HepG2 (cell line): Measurements from ENCODE around the gene SMIM1. TPM values are rescaled to one million over a fixed set of nuclear protein-coding genes. Genes with fewer than 3 reads are reported as not detected.

Source experiments
- ATF1 ChIP-seq: IDR thresholded peaks from 2 replicates; pipeline ENCODE4 v1.6.1; 2016; ENCODE audit warnings: mild to moderate bottlenecking, control low read depth
- FLYWCH1 ChIP-seq: sonication (generic); formaldehyde crosslinking; IDR thresholded peaks from 2 replicates; pipeline ENCODE4 v1.8.1; 2023; ENCODE audit warnings: mild to moderate bottlenecking, missing genetic modification reagents
- JARID2 ChIP-seq: sonication (generic); formaldehyde crosslinking; IDR thresholded peaks from 2 replicates; pipeline ENCODE4 v1.8.1; 2023; ENCODE audit warnings: missing genetic modification reagents, inconsistent platforms; ENCODE audit not compliant: insufficient replicate concordance
- MAZ ChIP-seq, 2 experiments: sonication (generic) in 1 of 2; formaldehyde crosslinking in 1 of 2; IDR thresholded peaks; 2 replicates each; pipeline versions ENCODE4 v1.5.0 to v1.6.1; 2012 to 2020; ENCODE audit warnings: low read depth in 2 of 2, mild to moderate bottlenecking in 2 of 2, borderline replicate concordance in 1 of 2, improper control_type of control experiment in 1 of 2, low read length in 1 of 2, missing genetic modification reagents in 1 of 2, moderate library complexity in 1 of 2
- MLLT10 ChIP-seq: sonication (generic); formaldehyde crosslinking; IDR thresholded peaks from 2 replicates; pipeline ENCODE4 v1.4.0; 2020; ENCODE audit warnings: missing genetic modification reagents
- NR2F2 ChIP-seq: IDR thresholded peaks from 2 replicates; pipeline ENCODE4 v1.6.1; 2012; ENCODE audit warnings: low read depth, inconsistent platforms, borderline replicate concordance
- RARA ChIP-seq: IDR thresholded peaks from 2 replicates; pipeline ENCODE4 v1.6.1; 2016; ENCODE audit warnings: missing genetic modification reagents, missing compliant biosample characterization
- SNRNP70 ChIP-seq: fragments of 200-400 bp; formaldehyde crosslinking; IDR thresholded peaks from 2 replicates; pipeline ENCODE4 v1.6.1; 2017; ENCODE audit warnings: mild to moderate bottlenecking, low read depth, low read length, moderate library complexity
- SP140L ChIP-seq: sonication (generic); formaldehyde crosslinking; IDR thresholded peaks from 2 replicates; pipeline ENCODE4 v1.4.0; 2020; ENCODE audit warnings: missing genetic modification reagents, borderline replicate concordance
- TAF15 ChIP-seq: fragments of 200-400 bp; formaldehyde crosslinking; IDR thresholded peaks from one replicate; pipeline ENCODE4 v1.6.1; 2018; ENCODE audit warnings: mild to moderate bottlenecking, low read depth, low read length; ENCODE audit not compliant: poor library complexity, severe bottlenecking
- TGIF2 ChIP-seq: IDR thresholded peaks from 2 replicates; pipeline ENCODE4 v1.6.1; 2016; ENCODE audit warnings: control low read depth, missing compliant biosample characterization
- ZFP1 ChIP-seq: IDR thresholded peaks from 2 replicates; pipeline ENCODE4 v1.6.1; 2016
- ZFY ChIP-seq: sonication (generic); formaldehyde crosslinking; IDR thresholded peaks from 2 replicates; pipeline ENCODE4 v1.4.0; 2020; ENCODE audit warnings: missing genetic modification reagents
- ZMYM2 ChIP-seq: sonication (generic); formaldehyde crosslinking; IDR thresholded peaks from 2 replicates; pipeline ENCODE4 v1.8.0; 2022; ENCODE audit warnings: mild to moderate bottlenecking, missing genetic modification reagents
- ZNF121 ChIP-seq: sonication (generic); formaldehyde crosslinking; IDR thresholded peaks from 2 replicates; pipeline ENCODE4 v1.5.0; 2020; ENCODE audit warnings: mild to moderate bottlenecking, missing genetic modification reagents
- ZNF33A ChIP-seq: sonication (generic); formaldehyde crosslinking; IDR thresholded peaks from 2 replicates; pipeline ENCODE4 v1.5.1; 2020; ENCODE audit warnings: missing genetic modification reagents, mild to moderate bottlenecking, moderate library complexity, borderline replicate concordance
- ZNF607 ChIP-seq: sonication (generic); formaldehyde crosslinking; IDR thresholded peaks from 2 replicates; pipeline ENCODE4 v1.5.1; 2020; ENCODE audit warnings: missing genetic modification reagents, mild to moderate bottlenecking, borderline replicate concordance
- polyA plus RNA-seq, 8 experiments: library from polyadenylated mRNA; depleted of rRNA in 3 of 8; stranded (reverse) in 7 of 8; unstranded in 1 of 8; fragments of >200 nt; fragmentation: Illumina TruSeq in 4 of 8; extraction: Trizol in 4 of 8; gene quantifications; 2 replicates each; pipeline versions ENCODE4 v1.2.1 to v1.2.3, GENCODE V29; 2011 to 2016; ENCODE audit warnings: low read depth in 4 of 8, missing spikeins in 1 of 8, mixed read lengths in 1 of 8; ENCODE audit not compliant: insufficient read depth in 1 of 8
- total RNA-seq, 5 experiments: library from RNA; depleted of rRNA; stranded (reverse); fragments of >200 nt; fragmentation: Illumina TruSeq; extraction: Trizol; gene quantifications; 2 replicates each; pipeline ENCODE4 v1.2.3, GENCODE V29; 2016; ENCODE audit warnings: low read depth in 1 of 5
- TF ChIP-seq, protein P1 (sequence below): sonication (generic); formaldehyde crosslinking; IDR thresholded peaks from 2 replicates; pipeline ENCODE4 v1.4.0; 2020; ENCODE audit warnings: missing genetic modification reagents
- TF ChIP-seq, protein P2 (sequence below): sonication (generic); formaldehyde crosslinking; IDR thresholded peaks from 2 replicates; pipeline ENCODE4 v1.4.0; 2020; ENCODE audit warnings: missing genetic modification reagents
- TF ChIP-seq, protein P3 (sequence below): sonication (generic); formaldehyde crosslinking; IDR thresholded peaks from 2 replicates; pipeline ENCODE4 v1.4.0; 2020; ENCODE audit warnings: mild to moderate bottlenecking, missing genetic modification reagents
- TF ChIP-seq, protein P4 (sequence below): sonication (generic); formaldehyde crosslinking; conservative IDR thresholded peaks from 2 replicates; pipeline ENCODE4 v1.4.0; 2020; ENCODE audit warnings: missing genetic modification reagents
- TF ChIP-seq, protein P5 (sequence below): IDR thresholded peaks from 2 replicates; pipeline ENCODE4 v1.6.1; 2016
- TF ChIP-seq, protein P6 (sequence below): sonication (generic); formaldehyde crosslinking; IDR thresholded peaks from 2 replicates; pipeline ENCODE4 v1.8.1; 2023; ENCODE audit warnings: mild to moderate bottlenecking, missing genetic modification reagents

The SMIM1 gene
- total and polyA plus RNA-seq, 2 of the 13 experiments (the other 11 are each of a cell fraction or from before 2014, with no cell fraction given), result 12.4 to 56.3 TPM

DNA sequence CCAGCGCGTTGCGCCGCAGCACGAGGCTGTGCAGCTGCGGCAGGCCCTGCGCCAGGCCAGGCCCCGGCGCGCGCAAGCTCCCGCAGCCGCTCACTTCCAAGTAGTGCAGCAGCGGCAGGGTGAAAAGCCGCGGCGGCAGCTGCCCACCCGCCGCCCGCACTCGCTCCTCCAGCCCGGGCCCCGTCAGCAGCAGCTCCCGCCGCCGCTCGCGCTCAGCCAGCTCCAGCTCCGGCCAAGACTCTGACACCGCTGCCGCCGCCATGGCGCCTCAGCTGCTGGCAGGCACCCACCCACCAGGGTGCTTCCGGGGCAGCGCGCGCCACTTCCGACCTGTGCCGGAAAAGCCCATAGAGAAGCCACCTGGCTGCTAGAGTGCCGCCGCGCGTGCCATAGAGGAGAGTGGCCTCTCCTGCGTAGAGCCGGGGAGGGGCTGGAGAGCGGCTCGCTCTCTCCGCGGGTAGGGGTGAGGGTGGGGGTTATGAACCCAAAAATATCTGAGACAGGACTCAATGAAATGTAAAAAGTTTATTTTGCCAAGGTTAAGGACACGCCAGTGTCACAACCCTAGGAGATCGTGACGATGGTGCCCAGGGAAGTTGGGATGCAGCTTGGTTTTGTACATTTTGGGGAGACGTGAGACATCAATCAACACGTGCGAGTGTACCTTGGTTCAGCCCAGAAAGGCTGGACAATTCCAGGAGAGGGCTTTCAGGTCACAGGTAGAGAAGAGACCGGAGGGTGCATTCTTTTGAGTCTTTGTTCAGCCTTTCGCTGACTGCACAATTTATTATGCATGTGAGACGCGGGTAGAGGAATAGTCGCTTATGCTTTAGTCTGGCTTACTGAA lies 23.9 kb downstream of the SMIM1 start, which contains the start of gene LRRC47 (continued):
- TF ChIP-seq MAZ (IDR thresholded peaks at IDR 0.05; ENCODE audit: borderline replicate concordance, low read depth, low read length), result peak; percentile 91
- peak; percentile 99 for TF ChIP-seq MAZ (CRISPR knock-in tag; IDR thresholded peaks at IDR 0.05; ENCODE audit: low read depth)
- TF ChIP-seq ZNF121 (CRISPR knock-in tag), result no peak
- TF ChIP-seq ATF1 (CRISPR knock-in tag), result 0 out of 2 replicates have a peak, but pooled peaks have one; percentile 19
- no peak for TF ChIP-seq TAF15
- TF ChIP-seq ZNF607, result peak; percentile 85; the same call in 1 of the 2 replicates
- TF ChIP-seq, protein P1, sequence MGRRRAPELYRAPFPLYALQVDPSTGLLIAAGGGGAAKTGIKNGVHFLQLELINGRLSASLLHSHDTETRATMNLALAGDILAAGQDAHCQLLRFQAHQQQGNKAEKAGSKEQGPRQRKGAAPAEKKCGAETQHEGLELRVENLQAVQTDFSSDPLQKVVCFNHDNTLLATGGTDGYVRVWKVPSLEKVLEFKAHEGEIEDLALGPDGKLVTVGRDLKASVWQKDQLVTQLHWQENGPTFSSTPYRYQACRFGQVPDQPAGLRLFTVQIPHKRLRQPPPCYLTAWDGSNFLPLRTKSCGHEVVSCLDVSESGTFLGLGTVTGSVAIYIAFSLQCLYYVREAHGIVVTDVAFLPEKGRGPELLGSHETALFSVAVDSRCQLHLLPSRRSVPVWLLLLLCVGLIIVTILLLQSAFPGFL (CRISPR knock-in tag), result no peak
- no peak; the same call in 1 of the 2 replicates for TF ChIP-seq TGIF2
- TF ChIP-seq, protein P2, sequence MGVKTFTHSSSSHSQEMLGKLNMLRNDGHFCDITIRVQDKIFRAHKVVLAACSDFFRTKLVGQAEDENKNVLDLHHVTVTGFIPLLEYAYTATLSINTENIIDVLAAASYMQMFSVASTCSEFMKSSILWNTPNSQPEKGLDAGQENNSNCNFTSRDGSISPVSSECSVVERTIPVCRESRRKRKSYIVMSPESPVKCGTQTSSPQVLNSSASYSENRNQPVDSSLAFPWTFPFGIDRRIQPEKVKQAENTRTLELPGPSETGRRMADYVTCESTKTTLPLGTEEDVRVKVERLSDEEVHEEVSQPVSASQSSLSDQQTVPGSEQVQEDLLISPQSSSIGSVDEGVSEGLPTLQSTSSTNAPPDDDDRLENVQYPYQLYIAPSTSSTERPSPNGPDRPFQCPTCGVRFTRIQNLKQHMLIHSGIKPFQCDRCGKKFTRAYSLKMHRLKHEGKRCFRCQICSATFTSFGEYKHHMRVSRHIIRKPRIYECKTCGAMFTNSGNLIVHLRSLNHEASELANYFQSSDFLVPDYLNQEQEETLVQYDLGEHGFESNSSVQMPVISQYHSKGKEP (CRISPR knock-in tag), result peak; percentile 70; the same call in 1 of the 2 replicates
- no peak for TF ChIP-seq ZMYM2 (CRISPR knock-in tag)
- TF ChIP-seq ZNF33A (CRISPR knock-in tag), result no peak
- no peak for TF ChIP-seq MLLT10 (CRISPR knock-in tag)
- TF ChIP-seq, protein P3, sequence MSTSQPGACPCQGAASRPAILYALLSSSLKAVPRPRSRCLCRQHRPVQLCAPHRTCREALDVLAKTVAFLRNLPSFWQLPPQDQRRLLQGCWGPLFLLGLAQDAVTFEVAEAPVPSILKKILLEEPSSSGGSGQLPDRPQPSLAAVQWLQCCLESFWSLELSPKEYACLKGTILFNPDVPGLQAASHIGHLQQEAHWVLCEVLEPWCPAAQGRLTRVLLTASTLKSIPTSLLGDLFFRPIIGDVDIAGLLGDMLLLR, result peak; percentile 67; the same call in 1 of the 2 replicates
- TF ChIP-seq SP140L (CRISPR knock-in tag), result no peak
- TF ChIP-seq, protein P4, sequence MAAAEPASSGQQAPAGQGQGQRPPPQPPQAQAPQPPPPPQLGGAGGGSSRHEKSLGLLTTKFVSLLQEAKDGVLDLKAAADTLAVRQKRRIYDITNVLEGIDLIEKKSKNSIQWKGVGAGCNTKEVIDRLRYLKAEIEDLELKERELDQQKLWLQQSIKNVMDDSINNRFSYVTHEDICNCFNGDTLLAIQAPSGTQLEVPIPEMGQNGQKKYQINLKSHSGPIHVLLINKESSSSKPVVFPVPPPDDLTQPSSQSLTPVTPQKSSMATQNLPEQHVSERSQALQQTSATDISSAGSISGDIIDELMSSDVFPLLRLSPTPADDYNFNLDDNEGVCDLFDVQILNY (CRISPR knock-in tag), result 0 out of 2 replicates have a peak, but pooled peaks have one; percentile 35
- TF ChIP-seq NR2F2, result 0 out of 2 replicates have a peak, but pooled peaks have one; percentile 13
- no peak for TF ChIP-seq ZFP1
- TF ChIP-seq ZFY (CRISPR knock-in tag), result peak; percentile 99
- TF ChIP-seq, protein P5, sequence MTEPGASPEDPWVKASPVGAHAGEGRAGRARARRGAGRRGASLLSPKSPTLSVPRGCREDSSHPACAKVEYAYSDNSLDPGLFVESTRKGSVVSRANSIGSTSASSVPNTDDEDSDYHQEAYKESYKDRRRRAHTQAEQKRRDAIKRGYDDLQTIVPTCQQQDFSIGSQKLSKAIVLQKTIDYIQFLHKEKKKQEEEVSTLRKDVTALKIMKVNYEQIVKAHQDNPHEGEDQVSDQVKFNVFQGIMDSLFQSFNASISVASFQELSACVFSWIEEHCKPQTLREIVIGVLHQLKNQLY, result 0 out of 2 replicates have a peak, but pooled peaks have one; percentile 44
- no peak; the same call in 1 of the 2 replicates for TF ChIP-seq RARA (CRISPR knock-in tag)
- no peak for TF ChIP-seq SNRNP70
- TF ChIP-seq JARID2 (CRISPR knock-in tag), result no peak
- no peak for TF ChIP-seq FLYWCH1 (CRISPR knock-in tag)
- TF ChIP-seq, protein P6, sequence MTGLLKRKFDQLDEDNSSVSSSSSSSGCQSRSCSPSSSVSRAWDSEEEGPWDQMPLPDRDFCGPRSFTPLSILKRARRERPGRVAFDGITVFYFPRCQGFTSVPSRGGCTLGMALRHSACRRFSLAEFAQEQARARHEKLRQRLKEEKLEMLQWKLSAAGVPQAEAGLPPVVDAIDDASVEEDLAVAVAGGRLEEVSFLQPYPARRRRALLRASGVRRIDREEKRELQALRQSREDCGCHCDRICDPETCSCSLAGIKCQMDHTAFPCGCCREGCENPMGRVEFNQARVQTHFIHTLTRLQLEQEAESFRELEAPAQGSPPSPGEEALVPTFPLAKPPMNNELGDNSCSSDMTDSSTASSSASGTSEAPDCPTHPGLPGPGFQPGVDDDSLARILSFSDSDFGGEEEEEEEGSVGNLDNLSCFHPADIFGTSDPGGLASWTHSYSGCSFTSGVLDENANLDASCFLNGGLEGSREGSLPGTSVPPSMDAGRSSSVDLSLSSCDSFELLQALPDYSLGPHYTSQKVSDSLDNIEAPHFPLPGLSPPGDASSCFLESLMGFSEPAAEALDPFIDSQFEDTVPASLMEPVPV (CRISPR knock-in tag), result no peak
